Stimulated activated CD4-positive, alpha-beta T cell treated with anti-CD3 and anti-CD28 coated beads, TNF-alpha, amount 100 ng/mL, for 4 hours (primary cell): ENCODE measurements around the gene ITGA3.

Experiments used
- DNase-seq, 3 experiments: peaks; one replicate each; pipeline ENCODE4 v3.0.0-alpha.2; 2020; ENCODE audit warnings: low read depth in 3 of 3

Gene ITGA3

GRCh38 chr17:50055426-50056216 is at the start of gene ITGA3:
Gene ITGA3 (plus strand): TSS chr17:50056110. CDS start chr17:50056440, 330 bp downstream.
- DNase-seq, result peak; percentile 45 to 54 (median 46)

DNA sequence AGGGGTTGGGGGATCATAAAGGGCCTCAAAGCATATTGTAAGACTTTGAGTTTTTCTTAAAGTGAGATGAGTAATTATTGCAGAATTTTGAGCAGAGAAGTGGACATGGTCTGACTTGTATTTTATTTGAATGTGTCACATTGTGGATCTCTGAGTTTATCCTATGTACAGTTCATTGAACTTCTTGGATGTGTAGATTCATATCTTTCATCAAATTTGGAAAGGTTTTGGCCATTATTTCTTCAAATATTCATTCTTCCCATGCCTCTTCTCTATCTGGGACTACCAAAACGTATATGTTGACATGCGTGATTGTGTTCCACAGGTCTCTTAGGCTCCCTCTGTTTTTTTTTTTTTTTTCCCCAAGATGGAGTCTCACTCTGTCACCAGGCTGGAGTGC is 46.6 kb upstream of the ITGA3 start:
- DNase-seq, result no peak

DNA sequence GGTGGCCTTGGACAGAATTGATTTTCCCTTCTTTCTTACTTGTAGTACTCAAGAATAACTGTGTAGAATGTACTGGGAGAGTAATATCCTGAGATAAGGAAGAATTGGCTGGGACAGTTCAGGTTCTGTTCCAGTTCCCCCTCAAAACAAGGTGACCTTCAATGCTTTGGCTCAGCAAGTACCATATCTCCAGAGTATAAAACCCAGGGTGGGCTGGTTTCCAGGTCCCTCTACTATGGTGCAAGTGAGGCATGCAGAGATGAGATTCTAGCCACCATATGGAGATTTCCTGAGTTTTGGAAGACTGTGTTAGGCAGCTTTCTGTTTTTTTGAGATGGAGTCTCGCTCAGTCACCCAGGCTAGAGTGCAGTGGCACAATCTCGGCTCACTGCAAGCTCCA is 42.8 kb upstream of the ITGA3 start:
- no peak for DNase-seq

DNA sequence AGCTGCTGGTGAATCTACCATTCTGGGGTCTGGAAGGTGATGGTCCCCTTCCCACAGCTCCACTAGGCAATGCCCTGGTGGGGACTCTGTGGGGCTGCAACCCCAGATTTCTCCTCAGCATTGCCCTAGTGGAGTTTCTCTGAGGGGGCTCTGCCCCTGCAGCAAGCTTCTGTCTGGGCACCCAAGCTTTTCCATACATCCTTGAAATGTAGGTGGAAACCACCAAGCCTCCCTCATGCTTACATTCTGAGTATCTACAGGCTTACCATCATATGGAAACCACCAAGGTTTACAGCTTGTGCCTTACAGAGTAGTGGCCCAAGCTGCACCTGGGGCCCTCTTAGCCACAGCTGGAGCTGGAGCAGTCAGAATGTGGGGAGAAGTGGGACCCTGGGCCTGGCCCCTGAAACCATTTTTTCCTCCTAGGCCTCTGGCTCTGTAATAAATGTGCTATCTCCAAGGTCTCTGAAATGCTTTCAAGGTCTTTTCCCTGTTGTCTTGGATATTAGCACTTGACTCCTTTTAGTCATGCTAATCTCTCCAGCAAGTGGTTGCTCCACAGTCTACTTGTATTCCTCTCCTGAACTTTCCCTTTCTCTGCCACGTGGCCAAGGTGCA is 41.3 kb upstream of the ITGA3 start:
- DNase-seq, result no peak

DNA sequence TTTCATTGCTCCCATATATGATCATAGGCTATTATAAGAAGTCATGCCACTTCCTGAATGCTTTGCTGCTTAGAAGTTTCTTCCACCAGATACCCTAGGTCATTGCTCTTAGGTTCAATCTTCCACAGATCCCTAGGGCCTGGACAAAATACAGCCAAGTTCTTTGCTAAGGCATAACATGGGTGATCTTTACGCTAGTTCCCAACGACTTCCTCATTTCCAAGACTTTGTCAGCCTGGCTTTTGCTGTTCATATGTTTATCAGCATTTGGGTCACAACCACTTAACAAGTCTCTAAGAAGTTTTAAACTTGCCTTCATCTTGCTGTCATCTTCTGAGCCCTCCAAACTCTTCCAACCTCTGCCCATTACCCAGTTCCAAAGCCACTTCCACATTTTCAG is 40.8 kb upstream of the ITGA3 start:
- no peak for DNase-seq

DNA sequence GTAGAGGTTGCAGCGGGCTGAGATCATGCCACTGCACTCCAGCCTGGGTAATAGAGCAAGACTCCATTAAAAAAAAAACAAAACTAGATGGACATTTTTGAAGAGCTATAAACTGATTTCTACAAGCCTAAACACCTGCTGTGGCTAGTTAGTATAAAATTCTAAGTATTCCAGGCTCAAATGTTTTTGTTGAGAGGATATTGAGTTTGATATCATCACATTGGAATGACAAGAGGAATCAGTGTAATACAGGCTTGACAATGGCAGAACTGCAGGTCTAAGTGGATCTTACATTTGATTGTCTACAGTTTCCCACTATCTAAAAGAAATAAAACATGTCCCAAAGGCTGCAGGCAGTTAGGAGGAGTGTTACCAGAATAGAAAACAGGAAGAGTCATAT is 37.0 kb upstream of the ITGA3 start:
- no peak for DNase-seq

GRCh38 chr17:50020841-50021599 is 34.9 kb upstream of the ITGA3 start:
- no peak for DNase-seq

DNA sequence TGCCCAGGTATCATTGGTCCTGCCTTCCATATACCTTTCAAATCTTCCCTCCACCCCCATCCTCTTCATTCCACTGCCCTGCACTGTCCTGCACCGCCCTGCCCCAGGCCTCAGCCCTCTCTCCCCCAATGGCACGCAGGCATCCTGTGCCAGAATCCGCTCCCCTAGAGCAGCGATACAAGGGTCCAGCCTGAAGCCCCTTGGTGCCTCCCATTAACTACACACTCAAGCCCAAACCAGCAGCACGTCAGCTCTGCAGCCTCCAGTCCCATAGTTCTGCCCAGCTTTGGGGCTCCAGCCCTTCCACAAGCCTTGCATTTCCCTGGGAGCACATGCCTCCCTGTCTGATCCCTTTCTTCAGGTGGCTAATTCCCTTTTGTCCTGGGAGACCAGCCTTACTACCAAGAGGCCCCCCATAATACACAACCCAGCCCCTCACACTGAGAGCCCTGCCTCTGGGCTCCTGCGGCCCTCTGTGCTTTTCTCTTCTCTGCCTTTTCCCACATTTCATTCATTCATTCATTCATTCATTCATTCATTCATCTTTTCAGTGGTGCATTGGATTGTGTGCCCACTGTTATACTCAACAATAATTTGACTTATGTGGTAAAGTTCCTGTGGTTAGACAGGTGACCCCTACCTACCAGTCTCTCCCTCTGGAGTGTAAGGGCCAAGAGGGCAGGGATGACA is 34.1 kb upstream of the ITGA3 start:
- DNase-seq, result no peak

DNA sequence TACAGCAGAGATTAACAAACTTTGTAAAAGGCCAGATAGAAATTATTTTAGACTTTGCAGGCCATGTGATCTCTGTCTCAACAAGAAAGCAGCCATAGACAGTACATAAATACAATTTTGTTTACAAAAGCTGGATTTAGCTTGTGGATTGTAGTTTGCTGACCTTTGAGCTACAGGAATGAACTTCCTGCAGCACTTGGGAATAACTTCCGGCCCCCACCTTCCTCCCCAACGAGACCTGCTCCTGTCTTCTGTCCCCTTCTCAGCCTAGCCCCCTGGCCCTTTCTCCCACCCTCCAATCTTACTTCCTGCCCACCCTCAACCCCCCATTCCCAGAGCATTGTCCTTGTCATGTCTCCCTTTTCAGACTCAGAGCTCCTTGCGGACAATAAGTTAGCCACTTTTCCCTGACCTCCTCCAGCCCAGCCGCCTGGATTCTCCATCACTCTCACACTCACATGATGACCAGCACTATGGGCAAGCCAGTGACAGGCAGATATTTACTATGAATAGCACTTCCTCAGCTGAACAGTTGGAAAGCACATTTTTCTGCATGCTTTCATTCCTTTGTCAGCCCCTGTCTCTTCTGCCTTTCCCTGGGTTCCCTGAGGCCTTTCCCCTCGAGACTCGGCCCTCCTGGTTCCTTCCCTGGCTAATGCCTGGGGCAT is 33.3 kb upstream of the ITGA3 start:
- DNase-seq, result no peak

GRCh38 chr17:50023520-50023919 is 32.4 kb upstream of the ITGA3 start:
- no peak for DNase-seq

DNA sequence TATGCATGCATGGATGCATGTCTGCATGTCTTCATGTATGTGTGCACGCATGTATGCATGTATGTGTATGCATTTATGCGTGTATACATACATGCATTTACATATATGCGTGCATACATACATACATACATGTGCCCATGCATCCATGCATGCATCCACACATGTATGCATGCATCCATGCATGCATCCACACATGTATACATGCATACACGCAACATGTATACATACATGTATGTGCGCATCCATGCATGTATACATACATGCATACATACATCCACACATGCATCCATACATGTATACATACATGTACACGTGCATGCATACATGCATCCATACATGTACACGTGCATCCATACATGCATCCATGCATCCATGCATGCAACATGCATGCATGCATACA is 31.1 kb upstream of the ITGA3 start:
- no peak for DNase-seq

DNA sequence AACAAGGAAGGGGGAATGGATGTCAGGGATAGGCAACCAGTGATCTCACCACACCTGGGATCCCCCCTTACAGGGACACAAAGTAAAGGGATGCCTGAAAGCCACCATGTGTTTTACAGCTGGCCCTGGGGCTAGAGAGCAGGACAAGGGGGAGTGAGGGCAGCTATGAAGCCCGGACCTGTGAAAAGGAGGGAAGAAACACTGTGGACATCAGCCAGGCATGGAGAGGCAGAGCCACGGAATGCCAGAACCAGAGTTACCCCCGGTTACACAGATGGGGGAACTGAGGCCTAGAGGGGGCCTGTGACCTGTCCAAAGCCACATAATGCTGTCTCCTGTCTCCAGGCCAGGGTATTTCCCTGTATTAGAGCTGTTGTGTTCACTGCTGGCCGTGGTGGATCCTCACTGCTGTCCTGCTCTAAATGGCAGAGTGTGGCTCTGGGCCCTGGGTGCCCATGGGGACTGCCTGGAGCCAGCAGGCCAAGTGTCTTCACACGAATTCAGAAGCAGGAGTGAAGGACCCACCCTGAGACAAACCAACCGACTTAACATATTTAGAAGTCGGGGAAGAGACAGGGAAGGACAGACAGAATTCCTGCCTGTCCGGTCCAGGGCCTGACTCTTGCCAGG is 29.7 kb upstream of the ITGA3 start:
- no peak for DNase-seq

DNA sequence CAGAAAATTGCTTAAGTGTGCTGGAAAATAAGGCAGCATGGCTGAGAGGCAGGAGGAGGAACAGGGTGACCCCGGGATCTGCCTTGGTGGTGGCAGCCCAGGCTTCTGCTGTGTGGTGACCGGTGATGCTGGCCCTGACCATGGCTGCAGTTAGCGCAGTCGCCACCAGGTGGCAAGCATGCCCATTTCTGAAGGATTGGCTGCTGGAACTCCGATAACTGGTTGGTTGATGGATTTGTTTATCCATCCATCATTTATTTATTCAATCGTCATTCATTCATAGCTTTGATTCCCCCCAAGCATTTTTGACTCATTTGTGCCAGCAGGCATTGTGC is 29.1 kb upstream of the ITGA3 start:
- peak; percentile 68 to 70 (median 69) for DNase-seq

- no peak for DNase-seq
Measured at GRCh38 chr17:50027172-50027880, 28.6 kb upstream of the ITGA3 start.

DNA sequence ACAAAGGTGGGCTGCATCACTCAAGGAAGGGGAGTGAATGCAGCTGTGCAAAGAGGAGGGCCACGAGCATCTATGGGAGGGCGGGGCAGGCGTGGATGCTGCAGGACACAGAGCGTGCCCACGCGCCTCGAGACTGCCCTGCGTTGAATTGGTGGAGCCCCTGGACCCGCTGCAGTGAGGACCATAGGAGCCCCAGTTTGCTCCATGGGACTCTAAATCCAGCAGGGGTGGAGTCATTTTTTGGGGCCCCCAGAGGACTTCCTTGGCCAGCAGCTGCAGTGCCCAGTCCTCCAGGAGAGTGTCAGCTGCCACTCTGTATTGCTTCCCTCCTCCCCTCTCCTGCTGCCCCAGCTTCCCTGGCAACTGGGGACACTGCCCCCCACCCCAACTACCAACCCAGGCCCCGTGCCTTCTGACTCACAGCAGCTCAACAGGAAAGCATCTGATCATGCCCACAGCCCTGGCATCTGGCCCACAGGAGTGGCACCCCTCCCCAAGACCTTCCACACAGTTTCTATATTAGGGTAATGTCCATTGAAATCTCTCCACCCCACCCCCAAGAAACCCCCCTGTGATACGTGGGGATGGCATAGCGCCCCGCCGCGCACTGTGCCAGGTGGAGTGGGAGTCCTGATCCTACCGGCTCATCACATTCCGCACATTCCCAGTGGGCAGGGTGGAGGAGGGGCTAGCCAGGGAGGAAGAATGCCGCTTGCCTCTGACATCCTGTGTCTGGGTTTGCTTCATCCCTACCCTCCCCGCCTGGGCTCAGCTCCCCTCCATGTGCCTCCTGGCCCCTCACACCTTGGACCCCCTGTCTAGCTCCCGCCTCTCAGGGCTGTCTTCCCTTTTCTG is 27.8 kb upstream of the ITGA3 start:
- no peak for DNase-seq

DNA sequence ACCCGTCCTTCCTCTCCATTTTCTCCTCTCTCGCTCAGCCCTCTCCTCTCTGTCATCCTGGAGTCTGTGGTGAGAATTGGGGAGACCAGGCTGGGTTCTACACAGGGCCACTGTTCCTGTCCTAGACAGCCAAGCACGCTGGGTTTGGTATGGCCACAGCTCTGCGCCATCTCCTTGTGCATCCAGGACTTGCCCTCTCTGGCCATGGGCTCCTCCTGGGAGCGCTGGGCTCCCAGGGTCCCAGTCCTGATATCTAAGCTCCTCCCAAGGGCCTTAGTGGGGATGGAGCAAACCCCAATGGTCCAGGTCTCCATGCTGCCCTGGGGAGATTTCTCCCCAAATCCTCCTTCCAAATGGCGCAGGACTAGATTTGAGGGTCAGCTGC is 27.2 kb upstream of the ITGA3 start:
- DNase-seq, result no peak

GRCh38 chr17:50029185-50029584 is 26.7 kb upstream of the ITGA3 start:
- no peak for DNase-seq

DNA sequence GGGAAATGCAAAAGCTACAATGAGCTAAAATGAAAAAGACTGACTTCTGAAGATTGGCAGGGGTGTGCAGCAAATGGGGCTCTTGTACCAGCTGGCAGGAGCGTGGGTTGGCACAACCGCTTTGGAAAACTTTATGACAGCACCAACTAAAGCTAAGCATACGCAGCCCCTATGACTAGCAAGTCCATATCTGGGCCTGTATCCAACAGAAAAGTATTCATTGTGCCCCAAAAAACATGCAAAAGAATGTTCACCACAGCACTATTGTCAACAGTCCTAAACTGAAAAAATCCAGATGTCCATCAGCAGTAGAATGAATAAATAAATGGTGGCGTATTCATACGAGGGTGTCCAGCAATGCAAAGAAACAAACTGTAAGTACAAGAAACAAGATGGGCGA is 22.6 kb upstream of the ITGA3 start:
- no peak for DNase-seq

GRCh38 chr17:50034498-50035364 is 21.2 kb upstream of the ITGA3 start:
- no peak for DNase-seq
